HL-60 (cell line): Measurements from ENCODE around the gene TTC33.

ENCODE experiments used
- CTCF ChIP-seq: IDR thresholded peaks from one replicate; pipeline ENCODE4 v1.5.1; 2011; ENCODE audit warnings: low read length, control low read depth, inconsistent platforms; ENCODE audit not compliant: insufficient read depth
- POLR2AphosphoS5 ChIP-seq: IDR thresholded peaks from 2 replicates; pipeline ENCODE4 v1.6.1; 2012; ENCODE audit warnings: low read depth
- REST ChIP-seq: IDR thresholded peaks from 2 replicates; pipeline ENCODE4 v1.6.1; 2012; ENCODE audit warnings: low read depth; ENCODE audit not compliant: insufficient replicate concordance

GRCh38 chr5:40489421-40489820 is 266.3 kb downstream of the TTC33 start:
- TF ChIP-seq CTCF, result no peak
- no peak for TF ChIP-seq REST
- no peak for TF ChIP-seq POLR2AphosphoS5
